Measurements from ENCODE around the gene MDFIC2.

MDFIC2 gene

GRCh38 chr3:70264122-70264780, 48.2 kb downstream of the MDFIC2 start:
- TF ChIP-seq, protein P1, sequence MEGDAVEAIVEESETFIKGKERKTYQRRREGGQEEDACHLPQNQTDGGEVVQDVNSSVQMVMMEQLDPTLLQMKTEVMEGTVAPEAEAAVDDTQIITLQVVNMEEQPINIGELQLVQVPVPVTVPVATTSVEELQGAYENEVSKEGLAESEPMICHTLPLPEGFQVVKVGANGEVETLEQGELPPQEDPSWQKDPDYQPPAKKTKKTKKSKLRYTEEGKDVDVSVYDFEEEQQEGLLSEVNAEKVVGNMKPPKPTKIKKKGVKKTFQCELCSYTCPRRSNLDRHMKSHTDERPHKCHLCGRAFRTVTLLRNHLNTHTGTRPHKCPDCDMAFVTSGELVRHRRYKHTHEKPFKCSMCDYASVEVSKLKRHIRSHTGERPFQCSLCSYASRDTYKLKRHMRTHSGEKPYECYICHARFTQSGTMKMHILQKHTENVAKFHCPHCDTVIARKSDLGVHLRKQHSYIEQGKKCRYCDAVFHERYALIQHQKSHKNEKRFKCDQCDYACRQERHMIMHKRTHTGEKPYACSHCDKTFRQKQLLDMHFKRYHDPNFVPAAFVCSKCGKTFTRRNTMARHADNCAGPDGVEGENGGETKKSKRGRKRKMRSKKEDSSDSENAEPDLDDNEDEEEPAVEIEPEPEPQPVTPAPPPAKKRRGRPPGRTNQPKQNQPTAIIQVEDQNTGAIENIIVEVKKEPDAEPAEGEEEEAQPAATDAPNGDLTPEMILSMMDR (IDR thresholded peaks at IDR 0.05; ENCODE audit: insufficient read depth, low read depth, low read length, missing control alignments): no peak
- no peak overlapping the region for H3K4me3 ChIP-seq (ENCODE audit: low read depth, low read length)
- DNase-seq (ENCODE audit: low read depth): no peak

- TF ChIP-seq, protein P1 (IDR thresholded peaks at IDR 0.05; ENCODE audit: insufficient read depth, low read depth, low read length, missing control alignments): no peak
- no peak overlapping the region for H3K4me3 ChIP-seq (ENCODE audit: low read depth, low read length)
- DNase-seq (ENCODE audit: low read depth): no peak
Observed at GRCh38 chr3:70261283-70261682, 51.2 kb downstream of the MDFIC2 start.

- TF ChIP-seq, protein P1 (IDR thresholded peaks at IDR 0.05; ENCODE audit: insufficient read depth, low read depth, low read length, missing control alignments): no peak
Observed at GRCh38 chr3:70256566-70256965, 55.9 kb downstream of the MDFIC2 start.

DNA sequence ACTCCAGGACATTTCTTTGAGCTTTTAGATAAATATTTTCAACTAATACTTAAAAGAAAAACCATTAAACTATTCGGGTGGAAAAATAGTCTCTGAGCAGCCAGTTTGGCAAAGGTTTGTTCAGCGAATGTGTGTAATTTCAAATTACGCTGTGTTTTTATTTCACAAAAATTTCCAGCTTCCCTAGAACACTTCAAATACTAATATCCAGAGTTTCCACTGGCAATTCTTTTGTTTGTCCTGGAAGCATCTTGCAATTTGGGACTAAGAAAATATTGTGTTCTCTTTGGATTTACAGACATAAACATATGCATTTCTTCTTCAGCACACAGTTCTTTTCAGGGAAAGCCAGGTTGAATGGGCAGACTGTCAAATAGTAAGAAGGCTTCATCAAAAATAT, 61.9 kb downstream of the MDFIC2 start:
- no peak overlapping the region for H3K4me3 ChIP-seq (ENCODE audit: low read depth, low read length)
- DNase-seq (ENCODE audit: low read depth): no peak
- TF ChIP-seq, protein P1 (IDR thresholded peaks at IDR 0.05; ENCODE audit: insufficient read depth, low read depth, low read length, missing control alignments): no peak

More at GRCh38 chr3:70256566-70256965, 55.9 kb downstream of the MDFIC2 start:
- DNase-seq (ENCODE audit: low read depth): no peak
- no peak overlapping the region for H3K4me3 ChIP-seq (ENCODE audit: low read depth, low read length)

DNA sequence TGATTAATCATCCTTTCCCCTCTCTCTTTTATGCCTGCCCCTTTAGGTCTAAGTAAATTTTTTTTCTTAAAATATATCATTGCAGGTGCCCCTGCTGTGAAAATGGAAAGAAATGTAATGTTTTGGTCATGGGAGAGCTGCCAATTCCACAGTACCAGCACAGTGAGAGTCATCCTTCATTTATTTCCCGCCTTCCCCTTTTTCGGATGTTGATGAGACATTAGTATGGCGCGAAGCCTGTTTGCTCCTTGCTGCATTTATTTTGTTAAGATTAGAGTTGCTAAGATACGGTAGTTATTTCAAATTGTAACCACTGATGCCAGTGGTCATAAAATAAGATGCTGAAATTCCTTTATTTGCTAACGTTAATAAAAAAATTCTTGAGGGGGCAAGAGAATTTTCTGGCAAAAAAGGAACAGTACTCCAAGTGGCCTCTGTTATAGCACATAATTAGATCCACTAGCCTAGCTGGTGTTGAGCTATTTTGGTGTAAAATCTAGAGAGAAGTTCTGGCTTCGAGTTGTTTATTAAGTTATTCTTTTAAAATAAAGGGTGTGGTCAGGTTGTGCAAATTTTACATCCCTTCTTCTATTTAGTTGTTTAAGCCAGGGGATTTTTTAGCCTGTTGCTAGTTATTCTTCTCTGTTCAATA, 62.8 kb downstream of the MDFIC2 start:
- TF ChIP-seq, protein P1 (IDR thresholded peaks at IDR 0.05; ENCODE audit: insufficient read depth, low read depth, low read length, missing control alignments): no peak
- no peak overlapping the region for H3K4me3 ChIP-seq (ENCODE audit: low read depth, low read length)
- no peak for DNase-seq (ENCODE audit: low read depth)

DNA sequence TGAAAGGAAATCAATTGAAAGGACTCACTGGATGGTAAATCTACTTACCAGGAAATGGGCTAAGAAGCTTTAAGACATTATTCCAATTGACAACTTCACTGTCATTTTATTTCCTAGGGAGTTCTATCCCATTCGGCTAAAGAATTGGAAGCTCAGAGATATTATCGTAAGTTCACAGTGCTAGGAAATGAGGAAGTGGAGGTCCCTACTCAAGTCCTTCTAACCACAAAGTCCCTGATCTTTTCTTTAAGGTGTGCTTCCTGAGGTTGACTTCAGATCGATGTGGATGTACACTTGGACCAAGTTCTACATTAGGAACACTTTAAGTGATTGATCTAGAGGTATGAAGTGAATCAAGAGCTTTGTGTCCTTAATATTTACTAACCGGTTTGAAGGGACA, 63.6 kb downstream of the MDFIC2 start:
- TF ChIP-seq, protein P1 (IDR thresholded peaks at IDR 0.05; ENCODE audit: insufficient read depth, low read depth, low read length, missing control alignments): no peak
- no peak for DNase-seq (ENCODE audit: low read depth)
- H3K4me3 ChIP-seq (ENCODE audit: low read depth, low read length): no peak overlapping the region

Data from GM12865 (cell line).